Astrocyte (in vitro differentiated cells and primary cell): ENCODE measurements around the gene ZNF385B. TPM values are rescaled to one million over a fixed set of nuclear protein-coding genes. Genes with fewer than 3 reads are reported as not detected.

Experiments used
- DNase-seq: peaks from one replicate; pipeline ENCODE4 v3.0.0-alpha.2; 2010; ENCODE audit warnings: low read depth
- FAIRE-seq: peaks from 2 replicates; lab custom pipeline; 2011; peaks lifted over from hg19 to GRCh38; lab: Jason Lieb, UNC
- H2AFZ ChIP-seq: 2 replicates; pipeline ENCODE4 v1.6.0; 2012; ENCODE audit warnings: low read depth, low read length, inconsistent platforms
- H3K27ac ChIP-seq: 2 replicates; pipeline ENCODE4 v1.5.1; 2011; ENCODE audit warnings: low read depth, low read length, inconsistent platforms
- H3K27me3 ChIP-seq: 2 replicates; pipeline ENCODE4 v1.6.0; 2011; ENCODE audit warnings: low read length, inconsistent platforms; ENCODE audit not compliant: insufficient read depth
- H3K36me3 ChIP-seq: 2 replicates; pipeline ENCODE4 v1.5.1; 2011; ENCODE audit warnings: low read length, inconsistent platforms; ENCODE audit not compliant: insufficient read depth
- H3K4me1 ChIP-seq: 2 replicates; pipeline ENCODE4 v1.5.1; 2011; ENCODE audit warnings: low read length, inconsistent platforms; ENCODE audit not compliant: insufficient read depth
- H3K4me2 ChIP-seq: 2 replicates; pipeline ENCODE4 v1.6.0; 2012; ENCODE audit warnings: low read length, inconsistent platforms
- H3K4me3 ChIP-seq: 2 replicates; pipeline ENCODE4 v1.5.1; 2011; ENCODE audit warnings: low read depth, mild to moderate bottlenecking, low read length, inconsistent platforms; ENCODE audit not compliant: insufficient read depth
- H3K79me2 ChIP-seq: 2 replicates; pipeline ENCODE4 v1.6.0; 2012; ENCODE audit warnings: mild to moderate bottlenecking, low read length, inconsistent platforms; ENCODE audit not compliant: insufficient read depth
- H3K9ac ChIP-seq: 2 replicates; pipeline ENCODE4 v1.6.0; 2012; ENCODE audit warnings: mild to moderate bottlenecking, low read length, inconsistent platforms
- H3K9me3 ChIP-seq: 2 replicates; pipeline ENCODE4 v1.5.1; 2012; ENCODE audit warnings: low read depth, mild to moderate bottlenecking, low read length, inconsistent platforms; ENCODE audit not compliant: insufficient read depth
- H4K20me1 ChIP-seq: 2 replicates; pipeline ENCODE4 v1.6.0; 2012; ENCODE audit warnings: low read length, inconsistent platforms; ENCODE audit not compliant: insufficient read depth
- H3K27ac Mint-ChIP-seq: one replicate; pipeline ENCODE4 v1.8.0; 2021; ENCODE audit warnings: mild to moderate bottlenecking, mixed read lengths; ENCODE audit not compliant: unreplicated experiment
- H3K27me3 Mint-ChIP-seq: one replicate; pipeline ENCODE4 v1.8.0; 2021; ENCODE audit warnings: low read depth, mixed read lengths; ENCODE audit not compliant: unreplicated experiment
- H3K36me3 Mint-ChIP-seq: one replicate; pipeline ENCODE4 v1.8.0; 2021; ENCODE audit warnings: low read depth, mixed read lengths; ENCODE audit not compliant: unreplicated experiment
- H3K4me1 Mint-ChIP-seq: one replicate; pipeline ENCODE4 v1.8.0; 2021; ENCODE audit warnings: low read depth, mixed read lengths; ENCODE audit not compliant: unreplicated experiment
- H3K4me3 Mint-ChIP-seq: one replicate; pipeline ENCODE4 v1.8.0; 2021; ENCODE audit warnings: mild to moderate bottlenecking, moderate library complexity, mixed read lengths; ENCODE audit not compliant: unreplicated experiment
- H3K9me3 Mint-ChIP-seq: one replicate; pipeline ENCODE4 v1.8.0; 2021; ENCODE audit warnings: mild to moderate bottlenecking, mixed read lengths; ENCODE audit not compliant: unreplicated experiment
- CTCF ChIP-seq: IDR thresholded peaks from 2 replicates; pipeline ENCODE4 v1.5.1; 2011; ENCODE audit warnings: low read depth, mild to moderate bottlenecking, inconsistent platforms, low read length, moderate library complexity; ENCODE audit not compliant: insufficient read depth
- EZH2 ChIP-seq: IDR thresholded peaks from 2 replicates; pipeline ENCODE4 v1.6.1; 2012; ENCODE audit warnings: mild to moderate bottlenecking, low read length, inconsistent platforms; ENCODE audit not compliant: insufficient read depth
- total RNA-seq: library from RNA; stranded (reverse); gene quantifications from 2 replicates; pipeline ENCODE4 v1.2.1, GENCODE V29; 2021

Gene ZNF385B
- total RNA-seq, 1 donor from 2014 or later: 0.27 TPM

GRCh38 chr2:179796213-179797007 is 65.0 kb downstream of the ZNF385B start:
- Mint-ChIP-seq H3K27me3 (no peaks in the 10 kb centered on the region), H3K36me3 (no peaks in the 10 kb centered on the region), H3K9me3 (no peaks in the 10 kb centered on the region), H3K4me1 (no peaks in the 10 kb centered on the region), H3K27ac (no peak overlapping the region), H3K4me3 (no peak overlapping the region)
- TF ChIP-seq CTCF (no peak), EZH2 (no peak)
- Histone ChIP-seq H3K4me3 (no peak overlapping the region), H3K36me3 (no peaks in the 10 kb centered on the region), H3K9me3 (no peaks in the 10 kb centered on the region), H3K27me3 (no peaks in the 10 kb centered on the region), H3K4me2 (no peak overlapping the region), H3K9ac (no peak overlapping the region), H2AFZ (no peak overlapping the region), H3K4me1 (no peaks in the 10 kb centered on the region), H3K79me2 (no peaks in the 10 kb centered on the region), H4K20me1 (no peaks in the 10 kb centered on the region), H3K27ac (no peak overlapping the region)
- FAIRE-seq (no peak), DNase-seq (no peak)

GRCh38 chr2:179793902-179794301 is 67.5 kb downstream of the ZNF385B start:
- Histone ChIP-seq H3K4me2 (no peak overlapping the region), H3K4me1 (no peaks in the 10 kb centered on the region), H3K27ac (no peak overlapping the region), H3K4me3 (no peak overlapping the region), H3K79me2 (no peaks in the 10 kb centered on the region), H3K9ac (no peak overlapping the region), H4K20me1 (no peaks in the 10 kb centered on the region), H2AFZ (no peak overlapping the region), H3K36me3 (no peaks in the 10 kb centered on the region), H3K9me3 (no peaks in the 10 kb centered on the region), H3K27me3 (no peaks in the 10 kb centered on the region)
- Mint-ChIP-seq H3K9me3 (no peaks in the 10 kb centered on the region), H3K36me3 (no peaks in the 10 kb centered on the region), H3K27me3 (no peaks in the 10 kb centered on the region), H3K4me3 (no peak overlapping the region), H3K27ac (no peak overlapping the region), H3K4me1 (no peaks in the 10 kb centered on the region)
- TF ChIP-seq EZH2 (no peak), CTCF (no peak)
- DNase-seq (no peak), FAIRE-seq (no peak)

DNA sequence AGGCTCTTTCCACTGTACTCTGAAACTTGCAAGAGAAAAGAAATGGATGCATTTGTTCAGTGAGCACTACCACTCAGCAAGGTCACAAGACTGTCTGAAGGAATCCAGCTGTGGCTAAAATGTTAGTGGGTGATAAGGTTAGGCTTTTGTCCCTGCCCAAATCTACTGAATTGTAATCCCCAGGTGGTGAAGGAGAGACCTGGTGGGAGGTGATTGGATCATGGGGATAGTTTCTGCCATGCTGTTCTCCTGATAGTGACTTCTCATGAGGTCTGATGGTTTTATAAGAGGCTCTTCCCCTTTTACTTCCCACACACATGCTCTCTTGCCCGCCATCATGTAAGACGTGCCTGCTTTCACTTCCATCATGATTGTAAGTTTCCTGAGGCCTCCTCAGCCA is 68.2 kb downstream of the ZNF385B start:
- H3K9me3 Mint-ChIP-seq: no peaks in the 10 kb centered on the region
- Histone ChIP-seq H3K36me3 (no peaks in the 10 kb centered on the region), H3K27me3 (no peaks in the 10 kb centered on the region), H3K79me2 (no peaks in the 10 kb centered on the region), H4K20me1 (no peaks in the 10 kb centered on the region), H3K9ac (no peak overlapping the region), H3K27ac (no peak overlapping the region), H3K4me2 (no peak overlapping the region), H3K4me1 (no peaks in the 10 kb centered on the region), H2AFZ (no peak overlapping the region), H3K4me3 (no peak overlapping the region), H3K9me3 (no peaks in the 10 kb centered on the region)
- H3K4me3 Mint-ChIP-seq: no peak overlapping the region
- no peaks in the 10 kb centered on the region for H3K36me3 Mint-ChIP-seq
- DNase-seq (no peak), FAIRE-seq (no peak)
- no peaks in the 10 kb centered on the region for H3K4me1 Mint-ChIP-seq
- H3K27ac Mint-ChIP-seq: no peak overlapping the region
- no peak for TF ChIP-seq CTCF
- no peak for TF ChIP-seq EZH2
- H3K27me3 Mint-ChIP-seq: no peaks in the 10 kb centered on the region
